BJ (cell line): ENCODE measurements around the gene SQOR. TPM values are rescaled to one million over a fixed set of nuclear protein-coding genes. Genes with fewer than 3 reads are reported as not detected.

Experiments
- CTCF ChIA-PET: fragments of 350-600 bp; formaldehyde crosslinking; extraction: SDS; loops from one replicate; lab custom pipeline; 2021; ENCODE audit warnings: antibody characterized with exemption, inconsistent platforms; lab: Yijun Ruan, JAX
- POLR2A ChIA-PET: fragments of 300-600 bp; sonication (Branson Sonifier 250); formaldehyde crosslinking; extraction: SDS; loops from one replicate; lab custom pipeline; 2021; ENCODE audit warnings: antibody characterized with exemption; lab: Charles Lee
- DNase-seq: peaks from one replicate; pipeline ENCODE4 v3.0.0-alpha.2; 2011; ENCODE audit warnings: low read depth
- H3K27me3 ChIP-seq: 2 replicates; pipeline ENCODE4 v1.6.0; 2011; ENCODE audit warnings: low read length; ENCODE audit not compliant: control insufficient read depth, insufficient read depth
- H3K36me3 ChIP-seq: 2 replicates; pipeline ENCODE4 v1.5.1; 2011; ENCODE audit warnings: low read length; ENCODE audit not compliant: control insufficient read depth, insufficient read depth
- H3K4me3 ChIP-seq: 2 replicates; pipeline ENCODE4 v1.5.1; 2011; ENCODE audit warnings: low read depth, mild to moderate bottlenecking, control low read depth, low read length
- polyA plus RNA-seq: library from polyadenylated mRNA; depleted of rRNA; stranded (reverse); fragments of >200 nt; gene quantifications from 2 replicates; pipeline ENCODE4 v1.2.3, GENCODE V29; 2011
- TF ChIP-seq, protein P1 (sequence below): IDR thresholded peaks from 2 replicates; pipeline ENCODE4 v1.5.1; 2011; ENCODE audit warnings: low read depth, mild to moderate bottlenecking, control low read depth, inconsistent platforms, low read length, moderate library complexity; ENCODE audit not compliant: insufficient read depth

SQOR gene
- polyA plus RNA-seq, 1 experiment = 40.6 TPM

- peak; percentile 11 for DNase-seq
- POLR2A ChIA-PET = no interaction called here
- CTCF ChIA-PET = interaction anchor here (0.6 to 1.7 kb wide), 16 partner anchors 8 to 1519 kb away, joined by 3 to 16 read pairs (median 4); no protein-coding TSS in a partner anchor
- TF ChIP-seq, protein P1, sequence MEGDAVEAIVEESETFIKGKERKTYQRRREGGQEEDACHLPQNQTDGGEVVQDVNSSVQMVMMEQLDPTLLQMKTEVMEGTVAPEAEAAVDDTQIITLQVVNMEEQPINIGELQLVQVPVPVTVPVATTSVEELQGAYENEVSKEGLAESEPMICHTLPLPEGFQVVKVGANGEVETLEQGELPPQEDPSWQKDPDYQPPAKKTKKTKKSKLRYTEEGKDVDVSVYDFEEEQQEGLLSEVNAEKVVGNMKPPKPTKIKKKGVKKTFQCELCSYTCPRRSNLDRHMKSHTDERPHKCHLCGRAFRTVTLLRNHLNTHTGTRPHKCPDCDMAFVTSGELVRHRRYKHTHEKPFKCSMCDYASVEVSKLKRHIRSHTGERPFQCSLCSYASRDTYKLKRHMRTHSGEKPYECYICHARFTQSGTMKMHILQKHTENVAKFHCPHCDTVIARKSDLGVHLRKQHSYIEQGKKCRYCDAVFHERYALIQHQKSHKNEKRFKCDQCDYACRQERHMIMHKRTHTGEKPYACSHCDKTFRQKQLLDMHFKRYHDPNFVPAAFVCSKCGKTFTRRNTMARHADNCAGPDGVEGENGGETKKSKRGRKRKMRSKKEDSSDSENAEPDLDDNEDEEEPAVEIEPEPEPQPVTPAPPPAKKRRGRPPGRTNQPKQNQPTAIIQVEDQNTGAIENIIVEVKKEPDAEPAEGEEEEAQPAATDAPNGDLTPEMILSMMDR = peak; percentile 85
- Histone ChIP-seq H3K36me3 (no peaks in the 10 kb centered on the region), H3K27me3 (no peaks in the 10 kb centered on the region), H3K4me3 (no peak overlapping the region)
Observed at GRCh38 chr15:45714590-45715488, 80.0 kb downstream of the SQOR start.

DNA sequence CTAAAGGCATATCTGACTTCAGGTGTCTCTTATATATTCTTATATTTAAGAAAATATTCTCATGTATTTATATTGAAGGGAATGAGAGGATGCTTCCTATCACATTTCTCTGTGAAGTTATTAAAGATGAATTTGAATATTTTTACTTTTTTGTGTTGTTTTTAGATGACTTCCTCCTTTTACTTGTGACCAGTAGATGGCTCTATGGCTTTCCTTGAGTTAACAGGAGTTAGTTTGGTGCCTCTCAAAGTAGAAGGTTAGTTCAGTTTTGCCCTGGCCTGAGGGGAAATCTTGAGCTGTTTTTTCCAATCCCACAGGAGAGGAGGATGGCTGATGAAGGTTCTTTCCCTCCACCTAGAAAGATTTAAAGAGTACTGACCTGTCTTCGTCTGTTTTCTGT, 80.7 kb downstream of the SQOR start:
- ChIA-PET POLR2A (no interaction called here), CTCF (interaction anchor here (0.6 to 1.7 kb wide), 15 partner anchors 8 to 604 kb away, joined by 3 to 16 read pairs (median 4); no protein-coding TSS in a partner anchor)
- TF ChIP-seq, protein P1 = peak; percentile 50
- Histone ChIP-seq H3K27me3 (no peaks in the 10 kb centered on the region), H3K36me3 (no peaks in the 10 kb centered on the region), H3K4me3 (no peak overlapping the region)
- DNase-seq = no peak

DNA sequence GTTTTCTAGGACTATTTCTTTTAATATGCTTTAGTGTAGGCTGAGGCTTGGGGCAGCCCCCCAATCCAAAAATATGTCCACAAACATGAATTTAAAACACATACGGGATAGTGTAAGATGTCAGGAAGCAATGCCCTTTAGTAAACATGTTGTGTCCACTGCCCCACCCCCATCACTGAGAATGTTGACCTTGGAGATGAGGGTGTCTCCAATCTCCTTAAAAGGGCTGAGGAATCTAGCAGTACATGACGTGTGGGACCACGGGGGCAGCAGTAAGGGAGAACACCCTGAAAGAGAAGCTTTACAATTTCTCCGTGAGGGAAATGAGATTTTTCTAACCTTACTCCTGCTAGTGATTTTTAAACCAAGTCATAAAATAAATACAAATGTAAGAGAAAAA, 84.7 kb downstream of the SQOR start:
- POLR2A ChIA-PET = no interaction called here
- no peaks in the 10 kb centered on the region for H3K27me3 ChIP-seq

DNA sequence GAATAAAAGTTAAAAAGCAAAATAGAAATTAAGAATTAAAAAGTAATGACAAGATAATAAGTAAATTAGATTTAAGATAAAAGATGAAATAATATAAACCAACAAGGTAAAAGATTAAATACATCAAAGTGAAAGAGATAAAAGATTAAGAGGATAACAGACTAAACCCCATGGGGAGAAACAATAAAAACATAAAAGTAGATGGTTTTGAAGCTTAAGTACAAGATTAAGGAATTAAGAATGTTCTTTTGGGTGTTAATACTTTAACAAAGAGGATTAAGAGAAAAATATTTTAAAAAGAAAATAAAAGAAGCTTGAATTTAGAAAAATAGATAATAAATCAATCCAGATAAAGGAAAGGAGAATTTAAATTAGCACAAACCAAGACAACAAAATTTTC, 85.4 kb downstream of the SQOR start:
- Histone ChIP-seq H3K27me3 (no peaks in the 10 kb centered on the region), H3K4me3 (no peak overlapping the region), H3K36me3 (no peaks in the 10 kb centered on the region)
- ChIA-PET POLR2A (no interaction called here), CTCF (interaction anchor here (1.0 kb wide), 1 partner anchor 9 kb away, joined by 3 read pairs; no protein-coding TSS in a partner anchor)
- TF ChIP-seq, protein P1 = no peak
- DNase-seq = no peak

More for the DNA sequence above, 84.7 kb downstream of the SQOR start:
- no peak for DNase-seq
- CTCF ChIA-PET = no interaction called here
- Histone ChIP-seq H3K4me3 (no peak overlapping the region), H3K36me3 (no peaks in the 10 kb centered on the region)
- TF ChIP-seq, protein P1 = no peak

DNA sequence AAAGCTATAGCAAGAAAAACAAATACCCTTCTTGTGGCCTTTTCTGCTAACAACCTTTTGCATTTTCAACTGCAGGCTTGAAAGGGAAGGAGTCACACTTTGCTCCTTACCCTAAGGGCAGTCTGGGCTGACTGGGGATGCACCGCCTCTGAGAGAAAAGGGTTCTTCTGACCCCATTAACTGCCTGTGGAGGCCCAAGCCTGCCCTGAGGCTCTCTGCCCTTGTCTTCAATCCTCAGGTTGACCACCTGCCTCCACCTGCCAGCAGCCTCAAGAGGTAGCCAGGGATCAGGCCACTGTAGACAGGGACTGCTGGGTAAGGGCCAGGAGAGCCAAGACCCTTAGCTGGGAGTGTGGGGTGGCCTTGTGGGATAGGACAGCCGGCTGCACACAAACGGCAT, 93.8 kb downstream of the SQOR start:
- TF ChIP-seq, protein P1 = no peak
- ChIA-PET CTCF (no interaction called here), POLR2A (no interaction called here)
- H3K4me3 ChIP-seq = no peak overlapping the region
- H3K36me3 ChIP-seq = no peaks in the 10 kb centered on the region
- no peaks in the 10 kb centered on the region for H3K27me3 ChIP-seq
- DNase-seq = no peak
